ENCODE results near the gene AGPAT3.

- TF ChIP-seq POLR2A (IDR thresholded peaks at IDR 0.05) (no peak), CTCF (IDR thresholded peaks at IDR 0.05) (no peak)
Observed at GRCh38 chr21:43928222-43929125, 63.5 kb downstream of the AGPAT3 start.
